Activated T-helper 2 cell treated with anti-CD3 and anti-CD28 coated beads, Interferon-gamma antibody, Interleukin-2, Interleukin-4, amounts not matched to agents 10 μg/mL and 5 μg/mL and 100 μg/mL, durations not matched to agents 14 hours and 24 hours and 36 hours (primary cell): ENCODE data around the gene ADGRG3. TPM values are rescaled to one million over a fixed set of nuclear protein-coding genes. Genes with fewer than 3 reads are reported as not detected.

Experiments used
- DNase-seq: peaks from one replicate; pipeline ENCODE4 v3.0.0; 2021; ENCODE audit warnings: low spot score
- H3K27ac Mint-ChIP-seq: one replicate; pipeline ENCODE4 v1.8.0; 2021; ENCODE audit warnings: mixed read lengths
- H3K27me3 Mint-ChIP-seq: one replicate; pipeline ENCODE4 v1.8.0; 2021; ENCODE audit warnings: low read depth, mixed read lengths
- H3K36me3 Mint-ChIP-seq: one replicate; pipeline ENCODE4 v1.8.0; 2021; ENCODE audit warnings: low read depth, mixed read lengths
- H3K4me1 Mint-ChIP-seq: one replicate; pipeline ENCODE4 v1.8.0; 2021; ENCODE audit warnings: low read depth, mixed read lengths
- H3K4me3 Mint-ChIP-seq: one replicate; pipeline ENCODE4 v1.8.0; 2021; ENCODE audit warnings: low read depth, mild to moderate bottlenecking, moderate library complexity, mixed read lengths
- H3K9me3 Mint-ChIP-seq: one replicate; pipeline ENCODE4 v1.8.0; 2021; ENCODE audit warnings: mixed read lengths
- intact Hi-C: fragments of 100-400 bp; cut with micrococcal nuclease; formaldehyde crosslinking; loops from one replicate; pipeline ENCODE4 v1.15.1; 2023
- total RNA-seq: library from RNA; stranded (reverse); gene quantifications from 2 replicates; pipeline ENCODE4 v1.2.3, GENCODE V29; 2022

ADGRG3 gene
- total RNA-seq, 1 donor from 2014 or later = not detected

DNA sequence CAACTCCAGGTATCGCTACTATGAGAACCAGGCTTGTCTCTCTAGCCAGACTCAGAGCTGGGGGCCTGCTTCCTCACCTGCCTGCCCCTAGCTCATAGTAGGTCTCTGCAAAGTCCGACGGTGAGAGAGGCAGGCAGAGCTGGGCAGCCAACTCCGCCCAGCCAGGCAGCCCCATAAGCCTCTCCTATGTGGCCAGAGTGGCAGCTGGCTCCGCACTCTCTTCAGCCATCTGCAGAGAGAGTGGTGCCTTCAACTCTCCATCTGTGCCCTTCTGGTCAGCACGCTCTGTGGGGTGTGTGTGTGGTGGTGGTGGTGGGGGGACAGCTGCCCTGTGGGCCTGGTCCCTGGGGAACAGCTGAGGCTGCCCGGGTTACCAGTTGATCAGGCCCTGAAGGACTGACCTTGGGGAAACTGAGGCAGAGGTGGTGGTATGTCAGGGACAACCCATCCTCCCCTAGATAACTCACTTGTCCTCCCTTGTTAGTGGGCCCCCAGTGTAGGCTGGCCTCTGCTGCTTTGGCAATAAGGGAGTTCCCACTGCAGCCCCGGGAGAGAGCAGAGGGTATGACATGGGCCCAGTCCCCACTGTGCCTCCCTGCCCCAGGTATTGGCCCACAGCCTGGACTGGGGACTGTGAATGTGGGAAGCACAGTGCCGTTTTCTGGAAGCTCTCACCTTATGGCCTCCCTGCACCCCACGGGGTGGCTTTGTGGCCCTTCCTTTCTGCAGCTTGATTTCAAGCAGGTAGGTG lies 41.5 kb upstream of the ADGRG3 start:
- intact Hi-C loops = loop anchor here (5.0 kb wide), 1 partner anchor 34 kb away; no protein-coding TSS in a partner anchor
- H3K36me3 Mint-ChIP-seq = no peaks in the 10 kb centered on the region
- no peak overlapping the region for H3K27ac Mint-ChIP-seq
- peaks cover 12% of the 10 kb centered on the region for H3K4me1 Mint-ChIP-seq
- no peak overlapping the region for H3K4me3 Mint-ChIP-seq
- no peaks in the 10 kb centered on the region for H3K9me3 Mint-ChIP-seq
- peaks cover 30% of the 10 kb centered on the region for H3K27me3 Mint-ChIP-seq
- no peak for DNase-seq

DNA sequence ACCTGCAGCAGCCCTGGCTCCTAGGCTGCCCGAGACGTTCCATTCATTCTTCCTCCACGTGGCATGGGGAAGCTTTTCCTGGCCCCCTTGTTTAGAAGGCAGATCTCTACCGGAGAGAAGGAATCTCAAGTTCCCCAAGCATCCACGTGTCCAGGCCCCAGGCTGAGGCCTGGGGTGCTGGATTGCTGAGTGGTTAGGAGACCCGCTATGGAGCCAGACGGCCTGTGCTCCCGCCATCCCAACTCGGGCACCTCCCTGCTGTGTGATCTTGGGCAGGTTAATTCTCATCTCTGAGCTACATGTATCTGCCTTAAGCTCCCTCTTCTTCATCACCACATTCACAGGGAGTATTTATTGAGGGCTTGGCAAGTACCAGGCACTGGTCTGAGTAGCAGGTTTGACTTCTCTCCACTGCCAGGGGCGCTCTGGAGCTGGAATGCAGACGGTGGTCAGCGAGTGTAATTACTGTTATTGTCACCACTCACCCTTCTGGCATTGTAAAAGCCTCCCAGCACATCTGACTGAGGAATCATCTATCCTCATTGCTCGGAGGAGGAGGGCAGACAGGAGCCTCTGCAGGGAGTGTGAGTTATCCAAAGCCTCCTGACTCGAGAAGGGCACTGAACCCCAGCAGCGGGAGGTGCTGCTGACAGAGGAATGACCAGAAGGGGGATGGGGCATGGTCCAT lies 40.8 kb upstream of the ADGRG3 start:
- Mint-ChIP-seq H3K27me3 (peaks cover 30% of the 10 kb centered on the region), H3K9me3 (no peaks in the 10 kb centered on the region), H3K27ac (no peak overlapping the region), H3K4me1 (peaks cover 12% of the 10 kb centered on the region), H3K4me3 (no peak overlapping the region), H3K36me3 (no peaks in the 10 kb centered on the region)
- intact Hi-C loops = loop anchor here (5.0 kb wide), 1 partner anchor 35 kb away; no protein-coding TSS in a partner anchor
- DNase-seq = no peak

DNA sequence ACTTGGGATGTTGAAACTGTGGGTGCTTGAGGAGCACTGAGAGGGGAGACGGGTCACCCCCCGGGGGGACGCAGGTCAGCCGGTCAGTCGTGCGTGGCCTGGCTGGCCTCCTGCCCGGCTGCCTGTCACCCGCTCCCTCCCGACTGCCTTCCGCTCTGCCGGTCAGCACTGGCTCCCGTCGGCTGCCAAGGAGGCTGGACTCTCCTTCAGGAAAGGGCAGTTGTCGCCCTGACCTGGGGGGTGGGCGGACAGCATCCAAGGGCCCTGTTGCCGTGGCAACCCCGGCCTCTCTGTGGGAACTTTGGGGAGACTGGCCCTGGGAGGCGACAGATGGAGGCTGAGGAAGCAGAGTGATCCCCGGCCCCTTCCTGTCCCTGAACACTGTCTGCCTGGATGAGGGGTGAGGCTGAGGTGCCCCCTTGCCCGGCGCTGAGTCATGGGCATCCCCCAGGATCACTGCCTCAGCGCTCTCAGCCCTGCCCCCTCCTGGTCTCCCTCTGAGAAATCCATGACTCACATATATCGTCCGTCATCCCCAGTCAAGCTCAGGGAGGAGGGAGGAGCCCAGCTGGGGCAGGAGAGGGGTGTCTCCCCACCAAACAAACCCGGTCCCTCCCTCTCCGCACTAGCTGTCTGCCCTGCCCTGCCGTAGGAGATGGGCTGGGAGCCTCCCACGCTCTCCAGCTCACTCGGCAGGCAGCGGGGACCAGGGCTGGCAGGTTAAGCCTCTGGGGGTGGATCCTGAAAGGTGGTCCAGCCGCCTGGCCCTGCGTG lies 39.9 kb upstream of the ADGRG3 start, which contains the start of gene ADGRG1:
Gene ADGRG1, plus strand, starts transcription at position 623 of the 774 bp plus-strand sequence. CDS start 21,658 bp downstream, outside the sequence.
- Mint-ChIP-seq H3K4me1 (peaks cover 12% of the 10 kb centered on the region), H3K4me3 (peak within 1 kb of the TSS; percentile 62), H3K27me3 (peaks cover 30% of the 10 kb centered on the region), H3K27ac (peak within 1 kb of the TSS; percentile 68), H3K36me3 (no peaks in the 10 kb centered on the region), H3K9me3 (no peaks in the 10 kb centered on the region)
- intact Hi-C loops = loop anchor here (1.0 to 5.0 kb wide), 2 partner anchors 26 to 36 kb away; no protein-coding TSS in a partner anchor
- DNase-seq = peak; percentile 24

DNA sequence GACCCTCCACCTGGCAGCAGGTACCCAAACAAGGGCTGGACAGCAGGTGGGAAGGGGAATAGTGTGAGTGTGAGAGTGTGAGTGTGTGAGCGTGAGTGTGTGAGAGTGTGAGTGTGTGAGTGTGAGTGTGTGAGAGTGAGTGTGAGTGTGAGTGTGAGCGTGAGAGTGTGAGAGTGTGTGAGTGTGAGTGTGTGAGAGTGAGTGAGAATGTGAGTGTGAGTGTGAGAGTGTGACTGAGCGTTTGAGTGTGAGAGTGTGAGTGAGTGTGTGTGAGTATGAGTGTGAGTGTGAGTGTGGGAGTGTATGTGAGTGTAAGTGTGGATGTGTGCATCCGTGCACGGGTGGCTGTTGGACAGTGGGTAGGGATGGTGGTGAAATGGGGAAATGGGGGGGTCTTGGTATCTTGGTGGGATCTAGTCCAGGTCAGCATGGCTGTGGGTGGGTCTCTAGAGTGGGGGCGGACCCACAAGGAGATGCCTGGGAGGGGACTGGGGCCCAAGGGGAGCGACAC lies 39.3 kb upstream of the ADGRG3 start:
- peaks cover 12% of the 10 kb centered on the region for H3K4me1 Mint-ChIP-seq
- intact Hi-C loops = loop anchor here (1.0 to 5.0 kb wide), 2 partner anchors 27 to 37 kb away; no protein-coding TSS in a partner anchor
- H3K4me3 Mint-ChIP-seq = peak overlapping the region; percentile 62
- H3K9me3 Mint-ChIP-seq = no peaks in the 10 kb centered on the region
- H3K27me3 Mint-ChIP-seq = peaks cover 30% of the 10 kb centered on the region
- peak overlapping the region; percentile 68 for H3K27ac Mint-ChIP-seq
- no peaks in the 10 kb centered on the region for H3K36me3 Mint-ChIP-seq
- no peak for DNase-seq

DNA sequence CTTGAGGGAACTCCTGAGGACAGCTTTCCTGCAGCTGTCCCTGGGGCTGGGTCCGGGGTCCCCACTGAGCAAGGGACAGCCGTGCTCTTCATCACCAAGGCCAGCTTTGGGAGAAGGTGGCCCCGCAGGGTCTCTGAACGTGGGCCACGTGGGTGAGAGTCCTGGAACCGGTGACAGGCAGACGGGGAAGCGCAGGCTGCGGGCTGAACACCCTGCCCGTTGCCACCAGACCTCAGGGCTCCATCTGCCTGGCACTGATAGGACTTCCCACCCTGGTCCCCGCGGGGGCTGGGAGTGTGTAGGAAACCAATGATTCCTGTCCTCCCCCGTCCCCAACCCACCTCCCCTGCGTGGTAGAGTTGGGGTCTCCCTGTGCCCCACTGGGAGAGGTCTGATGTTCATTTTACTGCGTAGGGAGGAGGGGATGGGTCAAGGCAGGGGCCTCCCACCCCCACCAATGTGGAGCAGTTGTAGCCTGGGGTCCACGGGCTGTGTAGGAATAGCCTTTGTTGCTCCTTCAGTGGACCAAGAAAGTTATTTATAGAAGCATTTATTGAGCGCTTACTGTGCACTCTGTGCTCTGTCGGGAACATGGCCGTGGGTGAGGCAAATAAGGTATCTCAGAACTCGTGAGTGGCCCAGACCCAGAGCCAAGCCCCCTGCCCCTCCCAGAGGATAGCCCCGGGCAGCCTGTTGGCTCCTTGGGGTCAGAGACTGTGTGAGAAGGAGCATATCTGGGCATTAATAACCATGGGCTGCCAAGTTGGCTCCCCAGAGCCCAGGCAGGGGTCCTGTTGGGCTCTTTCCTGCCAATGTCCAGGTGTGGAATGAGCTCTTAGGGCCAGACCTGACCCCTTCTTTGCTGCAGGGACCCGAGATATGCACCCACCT lies 38.3 kb upstream of the ADGRG3 start:
- H3K9me3 Mint-ChIP-seq = no peaks in the 10 kb centered on the region
- no peaks in the 10 kb centered on the region for H3K36me3 Mint-ChIP-seq
- H3K4me1 Mint-ChIP-seq = peaks cover 12% of the 10 kb centered on the region
- intact Hi-C loops = loop anchor here (5.0 kb wide), 1 partner anchor 37 kb away; no protein-coding TSS in a partner anchor
- no peak overlapping the region for H3K27ac Mint-ChIP-seq
- no peak overlapping the region for H3K4me3 Mint-ChIP-seq
- DNase-seq = no peak
- H3K27me3 Mint-ChIP-seq = peaks cover 30% of the 10 kb centered on the region

- H3K36me3 Mint-ChIP-seq = no peaks in the 10 kb centered on the region
- peaks cover 12% of the 10 kb centered on the region for H3K4me1 Mint-ChIP-seq
- no peak for DNase-seq
- H3K27me3 Mint-ChIP-seq = peaks cover 27% of the 10 kb centered on the region
- no peaks in the 10 kb centered on the region for H3K9me3 Mint-ChIP-seq
- peak overlapping the region; percentile 1 for H3K27ac Mint-ChIP-seq
- H3K4me3 Mint-ChIP-seq = no peak overlapping the region
- intact Hi-C loops = no loop called here
Measured at GRCh38 chr16:57630407-57630797, 37.7 kb upstream of the ADGRG3 start.

DNA sequence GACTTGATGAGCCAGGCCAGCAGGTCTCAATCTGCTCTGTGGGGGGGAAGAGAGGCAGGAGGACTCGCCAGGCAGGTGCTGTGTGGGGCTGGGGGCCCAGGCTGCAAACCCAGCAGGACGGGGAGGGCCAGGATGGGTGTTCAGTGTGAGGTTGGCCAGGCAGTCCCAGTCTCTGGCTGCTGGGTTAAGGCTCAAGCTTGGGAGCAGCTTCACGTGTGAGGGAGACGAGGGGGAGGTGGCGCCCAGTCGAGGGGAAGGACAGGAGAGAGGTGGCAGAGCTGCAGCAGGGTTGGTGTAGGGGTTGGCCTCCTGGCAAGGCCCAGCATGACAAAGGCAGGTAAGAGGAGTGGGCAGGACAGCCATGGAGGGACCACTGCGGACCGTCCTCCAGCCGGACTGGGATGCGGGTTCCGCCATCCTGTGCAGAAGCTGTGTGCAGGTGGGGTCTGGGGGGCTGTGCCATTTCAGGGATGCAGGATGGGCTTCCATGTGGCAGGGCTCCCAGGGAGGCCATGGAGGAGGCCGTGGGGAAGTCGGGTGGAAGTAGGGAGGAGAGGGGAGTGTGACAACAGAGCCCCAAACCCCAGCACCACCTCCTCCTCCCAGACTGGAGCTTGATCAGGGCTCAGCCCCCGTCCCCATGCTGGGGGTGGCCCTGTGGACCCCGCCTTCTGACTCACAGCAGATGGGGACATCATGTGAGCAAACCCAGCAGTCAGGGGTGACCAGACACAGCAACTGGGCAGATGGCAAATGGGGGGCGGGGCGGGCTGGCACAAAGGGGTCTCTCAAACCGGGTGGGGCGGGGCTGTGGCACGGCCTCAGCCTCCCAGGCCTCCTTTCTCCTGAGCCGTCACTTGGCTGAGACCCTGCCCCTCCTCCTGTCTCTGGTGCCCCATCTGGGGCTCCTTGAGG lies 36.9 kb upstream of the ADGRG3 start:
- H3K36me3 Mint-ChIP-seq = no peaks in the 10 kb centered on the region
- peaks cover 22% of the 10 kb centered on the region for H3K27me3 Mint-ChIP-seq
- H3K4me3 Mint-ChIP-seq = no peak overlapping the region
- H3K9me3 Mint-ChIP-seq = no peaks in the 10 kb centered on the region
- no peak for DNase-seq
- H3K4me1 Mint-ChIP-seq = peaks cover 12% of the 10 kb centered on the region
- no peak overlapping the region for H3K27ac Mint-ChIP-seq
- intact Hi-C loops = no loop called here

- DNase-seq = no peak
- Mint-ChIP-seq H3K27me3 (peaks cover 28% of the 10 kb centered on the region), H3K4me3 (no peak overlapping the region), H3K36me3 (no peaks in the 10 kb centered on the region), H3K4me1 (peaks cover 12% of the 10 kb centered on the region), H3K27ac (no peak overlapping the region), H3K9me3 (no peaks in the 10 kb centered on the region)
- intact Hi-C loops = no loop called here
Measured at GRCh38 chr16:57632568-57632967, 35.5 kb upstream of the ADGRG3 start.

DNA sequence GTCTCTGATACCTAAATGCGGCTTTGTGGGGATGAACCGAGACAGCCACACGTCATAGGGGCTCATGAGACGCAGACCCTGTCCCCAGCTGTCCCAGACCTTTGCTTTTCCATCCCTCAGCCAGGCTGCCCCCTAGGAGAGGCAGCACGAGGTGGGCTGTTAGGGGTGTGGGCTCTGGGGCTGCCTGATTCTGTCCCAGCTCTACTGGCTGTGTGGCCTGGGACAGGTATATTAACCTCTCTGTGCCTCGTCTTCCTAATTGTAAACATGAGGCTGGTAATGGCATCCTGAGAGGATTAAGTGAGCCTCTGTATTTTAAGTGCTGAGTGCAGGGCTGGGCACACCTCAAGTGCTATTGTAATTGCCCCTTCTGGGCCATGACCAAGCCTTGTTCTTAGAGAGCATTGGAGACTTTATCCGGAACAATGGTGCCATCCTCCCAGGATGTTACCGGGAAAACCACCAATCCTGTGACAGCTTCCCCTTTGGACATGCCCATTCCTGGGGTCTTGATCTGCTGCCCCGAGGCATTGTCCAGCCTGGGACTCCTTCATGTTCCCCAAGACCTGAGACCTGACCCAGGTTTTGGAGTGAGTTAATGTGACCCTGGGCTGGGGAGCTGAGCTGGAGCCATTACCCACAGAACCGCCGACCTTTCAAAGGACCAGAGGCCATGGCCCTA lies 34.6 kb upstream of the ADGRG3 start:
- peaks cover 32% of the 10 kb centered on the region for H3K27me3 Mint-ChIP-seq
- no peaks in the 10 kb centered on the region for H3K36me3 Mint-ChIP-seq
- no peaks in the 10 kb centered on the region for H3K9me3 Mint-ChIP-seq
- intact Hi-C loops = no loop called here
- no peak for DNase-seq
- H3K4me1 Mint-ChIP-seq = peaks cover 9% of the 10 kb centered on the region
- H3K4me3 Mint-ChIP-seq = no peak overlapping the region
- no peak overlapping the region for H3K27ac Mint-ChIP-seq

GRCh38 chr16:57634171-57634570 lies 33.9 kb upstream of the ADGRG3 start:
- no peaks in the 10 kb centered on the region for H3K36me3 Mint-ChIP-seq
- intact Hi-C loops = no loop called here
- no peaks in the 10 kb centered on the region for H3K9me3 Mint-ChIP-seq
- no peak overlapping the region for H3K4me3 Mint-ChIP-seq
- no peak for DNase-seq
- peaks cover 2% of the 10 kb centered on the region for H3K4me1 Mint-ChIP-seq
- no peak overlapping the region for H3K27ac Mint-ChIP-seq
- H3K27me3 Mint-ChIP-seq = peaks cover 25% of the 10 kb centered on the region
